Lower leg skin (tissue), 4 donors: ENCODE measurements around the gene KYNU. TPM values are rescaled to one million over a fixed set of nuclear protein-coding genes. Genes with fewer than 3 reads are reported as not detected.

Experiments used
- DNase-seq, 2 donors: peaks; one replicate each; pipeline ENCODE4 v3.0.0-alpha.2; 2019; ENCODE audit warnings: low spot score in 2 of 2
- H3K4me3 ChIP-seq: fragments of 200-600 bp; sonication (generic); 2 replicates; pipeline ENCODE4 v1.5.1; 2017; ENCODE audit warnings: mild to moderate bottlenecking, low read depth; ENCODE audit not compliant: poor library complexity, severe bottlenecking
- POLR2A ChIP-seq, 2 donors: fragments of 450-650 bp; IDR thresholded peaks; one replicate each; pipeline ENCODE4 v1.6.1; 2016 to 2017; ENCODE audit warnings: antibody characterized with exemption in 2 of 2, mild to moderate bottlenecking in 1 of 2, moderate library complexity in 1 of 2
- WGBS, 2 donors: methylation state at CpG; one replicate each; pipeline ENCODE4 v1.1.5; 2018; 5-methylcytosine and 5-hydroxymethylcytosine counted together
- intact Hi-C: fragments of 100-400 bp; cut with DNase I; formaldehyde crosslinking; loops from one replicate; pipeline ENCODE4 v1.15.0; 2023; ENCODE audit warnings: low total_unique reads
- total RNA-seq, 4 donors: library from RNA; depleted of rRNA; stranded (reverse); fragments of >200 nt; gene quantifications; one replicate each; pipeline ENCODE4 v1.1.0, GENCODE V29; 2016
- TF ChIP-seq, protein P1 (sequence below), 3 donors: fragments of 450-650 bp; IDR thresholded peaks; one replicate each; pipeline ENCODE4 v1.5.1; 2016; ENCODE audit warnings: antibody characterized with exemption in 3 of 3, mild to moderate bottlenecking in 3 of 3, moderate library complexity in 2 of 3

KYNU gene
- total RNA-seq, 4 donors from 2014 or later: 1.2 to 6.1 (median 2.6) TPM

DNA sequence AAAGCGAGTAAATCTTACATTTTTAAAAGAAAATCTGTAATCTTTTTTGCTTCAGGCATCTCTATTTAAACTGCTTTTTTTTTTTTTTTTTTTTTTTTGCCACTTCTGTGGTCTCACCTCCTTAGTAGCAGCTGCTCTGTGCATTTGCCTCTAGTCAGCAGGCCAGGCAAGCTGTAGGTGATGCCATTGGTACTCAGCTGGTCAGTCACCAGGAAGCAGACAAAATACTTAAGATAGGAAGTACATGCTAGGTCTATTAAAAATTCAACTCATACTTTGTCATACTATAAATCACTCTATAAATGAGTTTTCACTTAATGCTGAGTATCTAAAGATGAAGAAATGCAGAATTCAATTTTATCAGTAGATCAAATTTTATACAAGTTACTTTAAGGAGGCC lies 83.7 kb downstream of the KYNU start:
- H3K4me3 ChIP-seq: no peak overlapping the region
- no peak for TF ChIP-seq POLR2A (IDR thresholded peaks at IDR 0.05)
- TF ChIP-seq, protein P1, sequence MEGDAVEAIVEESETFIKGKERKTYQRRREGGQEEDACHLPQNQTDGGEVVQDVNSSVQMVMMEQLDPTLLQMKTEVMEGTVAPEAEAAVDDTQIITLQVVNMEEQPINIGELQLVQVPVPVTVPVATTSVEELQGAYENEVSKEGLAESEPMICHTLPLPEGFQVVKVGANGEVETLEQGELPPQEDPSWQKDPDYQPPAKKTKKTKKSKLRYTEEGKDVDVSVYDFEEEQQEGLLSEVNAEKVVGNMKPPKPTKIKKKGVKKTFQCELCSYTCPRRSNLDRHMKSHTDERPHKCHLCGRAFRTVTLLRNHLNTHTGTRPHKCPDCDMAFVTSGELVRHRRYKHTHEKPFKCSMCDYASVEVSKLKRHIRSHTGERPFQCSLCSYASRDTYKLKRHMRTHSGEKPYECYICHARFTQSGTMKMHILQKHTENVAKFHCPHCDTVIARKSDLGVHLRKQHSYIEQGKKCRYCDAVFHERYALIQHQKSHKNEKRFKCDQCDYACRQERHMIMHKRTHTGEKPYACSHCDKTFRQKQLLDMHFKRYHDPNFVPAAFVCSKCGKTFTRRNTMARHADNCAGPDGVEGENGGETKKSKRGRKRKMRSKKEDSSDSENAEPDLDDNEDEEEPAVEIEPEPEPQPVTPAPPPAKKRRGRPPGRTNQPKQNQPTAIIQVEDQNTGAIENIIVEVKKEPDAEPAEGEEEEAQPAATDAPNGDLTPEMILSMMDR (IDR thresholded peaks at IDR 0.05): no peak
- WGBS, 2 donors: 87 to 90% methylated on average over 1 of the region's 1 CpG
- intact Hi-C loops: no loop called here
- DNase-seq: no peak

- no peak for DNase-seq
- intact Hi-C loops: no loop called here
- no peak overlapping the region for H3K4me3 ChIP-seq
- no peak for TF ChIP-seq POLR2A (IDR thresholded peaks at IDR 0.05)
- TF ChIP-seq, protein P1 (IDR thresholded peaks at IDR 0.05): no peak
- 77 to 89% methylated on average over 1 of the region's 1 CpG for WGBS, 2 donors
These were observed 88.0 kb downstream of the KYNU start for GRCh38 chr2:142965443-142965842.

GRCh38 chr2:142966284-142966683 lies 88.8 kb downstream of the KYNU start:
- no peak overlapping the region for H3K4me3 ChIP-seq
- intact Hi-C loops: no loop called here
- no peak for TF ChIP-seq POLR2A (IDR thresholded peaks at IDR 0.05)
- TF ChIP-seq, protein P1 (IDR thresholded peaks at IDR 0.05): no peak
- DNase-seq: no peak

- no peak overlapping the region for H3K4me3 ChIP-seq
- intact Hi-C loops: no loop called here
- TF ChIP-seq POLR2A (IDR thresholded peaks at IDR 0.05): no peak
- TF ChIP-seq, protein P1 (IDR thresholded peaks at IDR 0.05): no peak
- DNase-seq: no peak
- 48 to 64% methylated on average over 1 of the region's 1 CpG for WGBS, 2 donors
These were observed 89.6 kb downstream of the KYNU start for GRCh38 chr2:142967060-142967459.

DNA sequence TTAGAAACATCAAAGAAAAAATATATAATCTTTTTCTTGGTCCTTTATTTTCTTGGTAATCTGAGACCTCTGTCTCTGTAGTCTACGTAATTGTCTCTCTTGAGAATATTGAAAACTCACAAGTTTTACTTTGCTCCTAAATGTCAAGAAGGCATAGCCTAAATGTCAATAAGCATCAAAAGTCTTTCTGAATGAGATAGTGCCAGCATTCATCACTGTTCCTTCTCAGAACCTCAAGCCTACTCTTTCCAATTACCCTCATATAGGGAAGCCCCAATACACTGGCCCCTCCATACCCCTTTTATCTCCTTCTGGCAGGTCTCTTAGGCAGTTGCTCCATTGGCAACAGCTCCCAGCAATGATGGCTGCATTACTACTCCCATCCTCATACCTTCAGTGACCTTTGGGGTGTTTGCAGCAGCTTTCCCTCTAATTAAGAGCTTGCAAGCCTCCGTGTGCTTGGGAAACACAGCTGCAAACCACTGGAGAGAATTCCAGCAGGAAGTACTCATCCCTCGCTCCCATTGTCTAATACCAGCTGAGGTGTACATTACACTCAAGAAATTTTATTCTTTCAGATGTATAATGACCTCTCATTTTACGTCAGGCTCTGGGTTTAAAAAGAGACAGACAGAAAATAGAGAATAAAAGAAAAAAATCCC lies 95.8 kb downstream of the KYNU start:
- H3K4me3 ChIP-seq: no peak overlapping the region
- no peak for TF ChIP-seq POLR2A (IDR thresholded peaks at IDR 0.05)
- WGBS, 2 donors: 45 to 54% methylated on average over 4 of the region's 4 CpGs
- intact Hi-C loops: no loop called here
- no peak for DNase-seq

DNA sequence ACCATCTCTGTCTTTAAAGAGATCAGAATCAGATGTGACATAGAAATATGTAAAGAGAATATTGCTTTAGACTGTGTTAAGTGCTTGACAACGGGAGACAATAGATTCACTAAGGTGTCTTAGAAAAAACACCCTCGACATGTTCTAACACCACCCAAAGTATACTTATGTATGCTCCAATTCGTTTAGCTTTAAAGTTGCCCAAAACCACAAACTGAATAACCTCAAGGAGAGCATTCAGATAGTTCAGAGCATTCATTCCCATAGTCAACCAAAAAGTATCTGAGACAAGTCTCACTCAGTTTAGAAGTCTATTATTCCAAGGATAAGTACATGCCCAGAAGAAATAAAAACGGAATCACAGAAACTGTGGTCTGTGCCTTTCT lies 96.4 kb downstream of the KYNU start:
- 26 to 27% methylated on average over 4 of the region's 4 CpGs for WGBS, 2 donors
- DNase-seq: no peak
- no peak overlapping the region for H3K4me3 ChIP-seq
- intact Hi-C loops: no loop called here
- no peak for TF ChIP-seq POLR2A (IDR thresholded peaks at IDR 0.05)
- TF ChIP-seq, protein P1 (IDR thresholded peaks at IDR 0.05): no peak
